Progenitor cell of endocrine pancreas (in vitro differentiated cells): Measurements from ENCODE around the gene ZXDC. TPM values are rescaled to one million over a fixed set of nuclear protein-coding genes. Genes with fewer than 3 reads are reported as not detected.

Experiments
- DNase-seq: peaks from one replicate; pipeline ENCODE4 v3.0.0; 2021; ENCODE audit warnings: low spot score; ENCODE audit not compliant: unreplicated experiment
- H3K27ac Mint-ChIP-seq: 2 replicates; pipeline ENCODE4 v1.8.0; 2021; ENCODE audit warnings: mild to moderate bottlenecking, moderate library complexity, mixed read lengths
- H3K27me3 Mint-ChIP-seq: 2 replicates; pipeline ENCODE4 v1.8.0; 2021; ENCODE audit warnings: mixed read lengths
- H3K36me3 Mint-ChIP-seq: 2 replicates; pipeline ENCODE4 v1.8.0; 2022; ENCODE audit warnings: mixed read lengths; ENCODE audit not compliant: insufficient read depth
- H3K4me1 Mint-ChIP-seq: 2 replicates; pipeline ENCODE4 v1.8.0; 2021; ENCODE audit warnings: low read depth, mixed read lengths
- H3K4me3 Mint-ChIP-seq: 2 replicates; pipeline ENCODE4 v1.8.0; 2021; ENCODE audit warnings: low read depth, mild to moderate bottlenecking, moderate library complexity, mixed read lengths
- H3K9me3 Mint-ChIP-seq: 2 replicates; pipeline ENCODE4 v1.8.0; 2021; ENCODE audit warnings: low read depth, mixed read lengths
- total RNA-seq: library from RNA; stranded (reverse); gene quantifications from 2 replicates; pipeline ENCODE4 v1.2.1, GENCODE V29; 2021
- TF ChIP-seq, protein P1 (sequence below): fragments of 200-600 bp; sonication (generic); IDR thresholded peaks from one replicate; pipeline ENCODE4 v1.5.0; 2021; ENCODE audit warnings: antibody characterized with exemption, mild to moderate bottlenecking; ENCODE audit not compliant: unreplicated experiment

The ZXDC gene
- total RNA-seq, 1 donor from 2014 or later = 40.5 TPM

GRCh38 chr3:126424751-126425150, 50.9 kb downstream of the ZXDC start:
- Mint-ChIP-seq H3K4me1 (peaks cover 2% of the 10 kb centered on the region), H3K27ac (peak overlapping the region; percentile 41), H3K4me3 (no peak overlapping the region), H3K9me3 (peaks cover 12% of the 10 kb centered on the region), H3K36me3 (peaks cover 8% of the 10 kb centered on the region), H3K27me3 (no peaks in the 10 kb centered on the region)
- no peak for DNase-seq
- TF ChIP-seq, protein P1, sequence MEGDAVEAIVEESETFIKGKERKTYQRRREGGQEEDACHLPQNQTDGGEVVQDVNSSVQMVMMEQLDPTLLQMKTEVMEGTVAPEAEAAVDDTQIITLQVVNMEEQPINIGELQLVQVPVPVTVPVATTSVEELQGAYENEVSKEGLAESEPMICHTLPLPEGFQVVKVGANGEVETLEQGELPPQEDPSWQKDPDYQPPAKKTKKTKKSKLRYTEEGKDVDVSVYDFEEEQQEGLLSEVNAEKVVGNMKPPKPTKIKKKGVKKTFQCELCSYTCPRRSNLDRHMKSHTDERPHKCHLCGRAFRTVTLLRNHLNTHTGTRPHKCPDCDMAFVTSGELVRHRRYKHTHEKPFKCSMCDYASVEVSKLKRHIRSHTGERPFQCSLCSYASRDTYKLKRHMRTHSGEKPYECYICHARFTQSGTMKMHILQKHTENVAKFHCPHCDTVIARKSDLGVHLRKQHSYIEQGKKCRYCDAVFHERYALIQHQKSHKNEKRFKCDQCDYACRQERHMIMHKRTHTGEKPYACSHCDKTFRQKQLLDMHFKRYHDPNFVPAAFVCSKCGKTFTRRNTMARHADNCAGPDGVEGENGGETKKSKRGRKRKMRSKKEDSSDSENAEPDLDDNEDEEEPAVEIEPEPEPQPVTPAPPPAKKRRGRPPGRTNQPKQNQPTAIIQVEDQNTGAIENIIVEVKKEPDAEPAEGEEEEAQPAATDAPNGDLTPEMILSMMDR = no peak

GRCh38 chr3:126424039-126424717, 51.5 kb downstream of the ZXDC start:
- H3K27me3 Mint-ChIP-seq = no peaks in the 10 kb centered on the region
- H3K9me3 Mint-ChIP-seq = peaks cover 12% of the 10 kb centered on the region
- peaks cover 8% of the 10 kb centered on the region for H3K36me3 Mint-ChIP-seq
- H3K27ac Mint-ChIP-seq = peak overlapping the region; percentile 41
- no peak overlapping the region for H3K4me3 Mint-ChIP-seq
- H3K4me1 Mint-ChIP-seq = peaks cover 2% of the 10 kb centered on the region
- TF ChIP-seq, protein P1 = no peak
- DNase-seq = no peak

- Mint-ChIP-seq H3K9me3 (peaks cover 12% of the 10 kb centered on the region), H3K4me1 (peaks cover 2% of the 10 kb centered on the region), H3K27me3 (no peaks in the 10 kb centered on the region), H3K4me3 (no peak overlapping the region), H3K36me3 (peaks cover 8% of the 10 kb centered on the region), H3K27ac (no peak overlapping the region)
- DNase-seq = no peak
- TF ChIP-seq, protein P1 = no peak
These were observed 52.3 kb downstream of the ZXDC start for GRCh38 chr3:126423191-126424038.

GRCh38 chr3:126422571-126423091, 53.1 kb downstream of the ZXDC start:
- Mint-ChIP-seq H3K9me3 (peaks cover 12% of the 10 kb centered on the region), H3K27ac (no peak overlapping the region), H3K27me3 (no peaks in the 10 kb centered on the region), H3K36me3 (peaks cover 8% of the 10 kb centered on the region), H3K4me1 (peaks cover 2% of the 10 kb centered on the region), H3K4me3 (no peak overlapping the region)
- no peak for DNase-seq
- TF ChIP-seq, protein P1 = no peak

- H3K9me3 Mint-ChIP-seq = peaks cover 12% of the 10 kb centered on the region
These were observed 53.6 kb downstream of the ZXDC start for GRCh38 chr3:126422121-126422520.

More at GRCh38 chr3:126422121-126422520, 53.6 kb downstream of the ZXDC start:
- DNase-seq = no peak
- TF ChIP-seq, protein P1 = no peak
- H3K27me3 Mint-ChIP-seq = no peaks in the 10 kb centered on the region
- H3K36me3 Mint-ChIP-seq = peaks cover 8% of the 10 kb centered on the region
- no peak overlapping the region for H3K4me3 Mint-ChIP-seq
- H3K4me1 Mint-ChIP-seq = peaks cover 2% of the 10 kb centered on the region
- H3K27ac Mint-ChIP-seq = no peak overlapping the region
